ENCODE data around the gene FCGR3A. TPM values are rescaled to one million over a fixed set of nuclear protein-coding genes. Genes with fewer than 3 reads are reported as not detected.
"Not testable (repeated sequence)": the region's sequence is repeated elsewhere in the genome, so short reads cannot be mapped to it uniquely, and the experiment has no call there.

FCGR3A gene
- total and polyA plus RNA-seq, 2 experiments from 2014 or later: not detected

DNA sequence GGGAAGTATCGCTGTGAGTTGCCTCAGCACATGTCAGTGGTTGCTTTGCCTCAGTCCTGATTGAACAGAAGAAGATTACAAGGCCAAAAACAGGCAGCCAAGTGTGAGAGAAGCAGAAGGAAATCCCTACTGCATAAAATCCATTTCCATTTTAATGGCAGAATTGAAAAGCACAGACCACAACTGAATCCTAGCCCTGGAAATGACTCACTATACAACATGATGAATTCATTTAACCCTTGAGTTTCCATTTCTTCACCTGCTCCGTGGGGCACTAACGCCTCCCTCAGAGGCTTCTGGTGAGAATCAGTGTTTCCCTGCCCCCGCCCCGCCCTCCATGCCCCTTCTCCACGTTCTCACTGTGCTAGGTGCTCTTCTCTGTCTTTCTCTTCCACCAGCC lies 40.3 kb upstream of the FCGR3A start:
- H2AFZ ChIP-seq; H3K27me3 ChIP-seq (replicated peaks; ENCODE audit: insufficient read depth); H3K4me3 ChIP-seq; H3K79me2 ChIP-seq (ENCODE audit: insufficient read depth); in situ Hi-C loops (cut with MboI); H3K9me3 ChIP-seq (ENCODE audit: low read depth); H3K4me1 ChIP-seq (ENCODE audit: insufficient read depth); H3K27ac ChIP-seq; H3K9ac ChIP-seq; DNase-seq; H3K36me3 ChIP-seq (ENCODE audit: low read depth); H3K4me2 ChIP-seq (ENCODE audit: unreplicated experiment); H3F3A ChIP-seq (ENCODE audit: insufficient read depth); H3K9me2 ChIP-seq (ENCODE audit: insufficient read depth); H4K20me1 ChIP-seq (ENCODE audit: insufficient read depth): not testable (repeated sequence)
- 100% methylated on average over 1 of the region's 6 CpGs for WGBS, 2 experiments (ENCODE audit: low coverage in 1 of 2, low lambda C conversion rate in 2 of 2, missing lambda C conversion rate in 2 of 2)

DNA sequence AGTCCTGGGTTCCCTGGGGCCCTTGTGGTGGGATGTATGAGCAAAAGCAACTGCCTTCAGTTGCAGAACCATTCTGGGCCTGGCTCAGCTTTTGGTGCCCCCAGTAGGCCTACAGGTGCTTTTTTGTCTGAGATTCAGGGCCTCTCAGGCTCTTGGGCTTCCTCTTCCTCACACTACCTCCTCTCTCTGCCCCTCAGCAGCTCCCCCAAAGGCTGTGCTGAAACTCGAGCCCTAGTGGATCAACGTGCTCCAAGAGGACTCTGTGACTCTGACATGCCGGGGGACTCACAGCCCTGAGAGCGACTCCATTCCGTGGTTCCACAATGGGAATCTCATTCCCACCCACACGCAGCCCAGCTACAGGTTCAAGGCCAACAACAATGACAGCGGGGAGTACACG lies 39.7 kb upstream of the FCGR3A start:
- in situ Hi-C loops (cut with MboI); H4K20me1 ChIP-seq (ENCODE audit: insufficient read depth); H3K4me3 ChIP-seq; H3K27me3 ChIP-seq (replicated peaks; ENCODE audit: insufficient read depth); DNase-seq; H3K36me3 ChIP-seq (ENCODE audit: low read depth); H3K9ac ChIP-seq; H3K4me2 ChIP-seq (ENCODE audit: unreplicated experiment); H3K4me1 ChIP-seq (ENCODE audit: insufficient read depth); H3K9me2 ChIP-seq (ENCODE audit: insufficient read depth); H2AFZ ChIP-seq; H3F3A ChIP-seq (ENCODE audit: insufficient read depth); H3K9me3 ChIP-seq (ENCODE audit: low read depth); H3K79me2 ChIP-seq (ENCODE audit: insufficient read depth); H3K27ac ChIP-seq: not testable (repeated sequence)
- 90 to 97% methylated on average over 2 to 5 of the region's 8 CpGs for WGBS, 2 experiments (ENCODE audit: low coverage in 1 of 2, low lambda C conversion rate in 2 of 2, missing lambda C conversion rate in 2 of 2)

DNA sequence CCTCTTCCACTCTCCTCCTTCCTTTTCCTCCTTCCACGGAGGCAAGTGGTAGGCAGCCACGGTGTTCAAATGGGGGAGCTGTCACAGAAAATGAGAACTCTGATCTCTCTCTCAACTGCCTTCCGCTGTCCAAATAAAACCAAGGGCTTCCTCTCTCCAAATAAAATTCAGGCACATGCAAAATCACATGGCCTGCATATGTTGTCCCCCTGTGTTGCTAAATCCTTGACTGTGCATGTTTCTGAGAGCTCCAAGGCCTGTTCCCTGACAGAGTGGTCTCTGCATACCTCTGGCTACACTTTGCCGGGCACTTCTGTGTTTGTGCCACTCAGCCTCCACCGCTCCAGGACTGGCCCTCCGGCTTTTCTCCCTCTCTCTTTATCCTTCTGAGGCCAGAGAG lies 39.0 kb upstream of the FCGR3A start:
- whole genome bisulfite sequencing, 2 experiments (ENCODE audit: low coverage in 1 of 2, low lambda C conversion rate in 2 of 2, missing lambda C conversion rate in 2 of 2): no CpG with 5 or more reads among the region's 6 CpGs
- in situ Hi-C loops (cut with MboI); H3K36me3 ChIP-seq (ENCODE audit: low read depth); H3K9me2 ChIP-seq (ENCODE audit: insufficient read depth); H4K20me1 ChIP-seq (ENCODE audit: insufficient read depth); H3K27me3 ChIP-seq (replicated peaks; ENCODE audit: insufficient read depth); H3F3A ChIP-seq (ENCODE audit: insufficient read depth); H3K27ac ChIP-seq; H3K4me2 ChIP-seq (ENCODE audit: unreplicated experiment); DNase-seq; H3K4me1 ChIP-seq (ENCODE audit: insufficient read depth); H3K9me3 ChIP-seq (ENCODE audit: low read depth); H3K79me2 ChIP-seq (ENCODE audit: insufficient read depth); H3K9ac ChIP-seq; H3K4me3 ChIP-seq; H2AFZ ChIP-seq: not testable (repeated sequence)

DNA sequence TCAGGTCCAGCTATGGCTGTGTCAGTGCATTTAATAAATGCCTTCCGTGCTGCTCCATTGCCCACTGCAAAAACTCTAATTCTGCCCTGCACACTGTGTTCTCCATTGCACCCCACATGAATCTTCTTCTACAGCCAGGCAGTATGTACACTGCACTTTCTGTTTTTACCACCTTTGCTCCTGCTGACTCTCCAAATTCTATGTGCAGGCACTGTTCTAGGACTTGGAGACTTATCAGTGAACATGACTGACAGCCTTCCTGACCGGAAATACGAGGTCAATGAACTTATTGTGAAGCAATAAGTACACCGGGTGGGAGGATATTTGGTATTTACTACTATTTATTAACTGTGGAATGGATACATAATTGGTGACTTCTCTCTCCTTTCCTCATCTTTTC lies 33.3 kb upstream of the FCGR3A start:
- H4K20me1 ChIP-seq (ENCODE audit: insufficient read depth); H3K79me2 ChIP-seq (ENCODE audit: insufficient read depth); H3K9ac ChIP-seq; H3F3A ChIP-seq (ENCODE audit: insufficient read depth); H3K9me2 ChIP-seq (ENCODE audit: insufficient read depth); H3K4me2 ChIP-seq (ENCODE audit: unreplicated experiment); H2AFZ ChIP-seq; DNase-seq; H3K4me3 ChIP-seq; H3K4me1 ChIP-seq (ENCODE audit: insufficient read depth); in situ Hi-C loops (cut with MboI); H3K27me3 ChIP-seq (replicated peaks; ENCODE audit: insufficient read depth); H3K36me3 ChIP-seq (ENCODE audit: low read depth); H3K27ac ChIP-seq; H3K9me3 ChIP-seq (ENCODE audit: low read depth): not testable (repeated sequence)
- no CpG with 5 or more reads among the region's 4 CpGs for WGBS, 2 experiments (ENCODE audit: low coverage in 1 of 2, low lambda C conversion rate in 2 of 2, missing lambda C conversion rate in 2 of 2)

DNA sequence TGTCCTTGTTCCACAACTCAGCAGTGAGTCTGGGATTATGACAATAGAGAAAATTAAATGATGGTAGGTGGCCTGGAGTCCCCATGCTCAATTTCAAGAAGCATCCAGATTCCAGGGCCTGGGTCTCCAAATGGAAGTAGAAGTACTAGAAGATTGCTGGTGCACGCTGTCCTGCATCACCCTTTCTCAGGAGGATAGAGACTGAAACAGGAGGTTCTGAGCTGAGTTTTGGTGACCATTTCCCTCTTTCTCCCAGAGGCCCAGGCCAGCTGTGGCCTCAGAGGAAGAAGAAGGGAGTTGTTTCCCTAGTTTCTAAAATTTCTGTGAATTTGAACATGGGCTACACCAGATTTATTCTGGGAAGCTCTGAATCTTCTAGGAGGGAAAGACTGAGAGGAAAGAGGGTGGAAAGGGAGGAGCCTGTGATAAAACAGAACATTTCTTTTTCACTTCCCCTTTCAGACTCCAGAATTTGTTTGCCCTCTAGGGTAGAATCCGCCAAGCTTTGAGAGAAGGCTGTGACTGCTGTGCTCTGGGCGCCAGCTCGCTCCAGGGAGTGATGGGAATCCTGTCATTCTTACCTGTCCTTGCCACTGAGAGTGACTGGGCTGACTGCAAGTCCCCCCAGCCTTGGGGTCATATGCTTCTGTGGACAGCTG lies 31.4 kb upstream of the FCGR3A start:
- H3F3A ChIP-seq (ENCODE audit: insufficient read depth); H3K9me2 ChIP-seq (ENCODE audit: insufficient read depth); H3K27me3 ChIP-seq (replicated peaks; ENCODE audit: insufficient read depth); H2AFZ ChIP-seq; H3K27ac ChIP-seq; DNase-seq; H3K79me2 ChIP-seq (ENCODE audit: insufficient read depth); H3K4me2 ChIP-seq (ENCODE audit: unreplicated experiment); H3K9me3 ChIP-seq (ENCODE audit: low read depth); in situ Hi-C loops (cut with MboI); H3K4me3 ChIP-seq; H3K36me3 ChIP-seq (ENCODE audit: low read depth); H3K4me1 ChIP-seq (ENCODE audit: insufficient read depth); H3K9ac ChIP-seq; H4K20me1 ChIP-seq (ENCODE audit: insufficient read depth): not testable (repeated sequence)
- WGBS, 2 experiments (ENCODE audit: low coverage in 1 of 2, low lambda C conversion rate in 2 of 2, missing lambda C conversion rate in 2 of 2): no CpG with 5 or more reads among the region's 4 CpGs

DNA sequence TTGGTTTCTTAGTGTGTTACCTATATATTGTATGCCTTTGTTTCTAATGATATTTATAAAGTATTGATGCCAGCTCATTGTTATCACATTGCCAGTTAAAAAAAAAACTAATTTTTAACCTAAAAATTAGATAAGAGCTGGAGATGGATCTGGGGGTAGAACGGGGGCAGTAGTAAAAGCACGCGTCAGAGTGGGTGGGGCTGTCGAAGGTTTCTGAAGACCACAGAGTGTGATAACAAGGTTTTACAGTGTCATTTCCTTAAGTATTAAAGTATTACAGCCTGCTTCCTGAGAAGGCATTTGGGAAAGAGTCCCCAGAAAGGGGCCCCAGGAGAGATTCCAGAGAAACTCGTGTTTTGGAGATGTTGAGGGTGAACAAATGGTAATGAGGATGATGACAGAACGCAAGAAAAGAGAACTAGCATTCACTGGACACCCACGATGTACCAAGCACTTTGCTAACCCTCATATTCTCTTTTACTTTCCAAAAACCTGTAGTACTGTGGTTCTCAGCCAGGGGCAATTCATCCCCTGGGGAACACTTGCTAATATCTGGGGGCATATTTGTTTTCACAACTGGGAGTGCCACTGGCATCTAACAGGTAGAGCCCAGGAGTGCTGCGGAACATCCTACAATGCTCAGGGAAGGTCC lies 30.4 kb upstream of the FCGR3A start:
- no CpG with 5 or more reads among the region's 8 CpGs for WGBS, 2 experiments (ENCODE audit: low coverage in 1 of 2, low lambda C conversion rate in 2 of 2, missing lambda C conversion rate in 2 of 2)
- H3F3A ChIP-seq (ENCODE audit: insufficient read depth); H3K4me2 ChIP-seq (ENCODE audit: unreplicated experiment); H3K4me1 ChIP-seq (ENCODE audit: insufficient read depth); H3K27ac ChIP-seq; H2AFZ ChIP-seq; in situ Hi-C loops (cut with MboI); H3K27me3 ChIP-seq (replicated peaks; ENCODE audit: insufficient read depth); H3K79me2 ChIP-seq (ENCODE audit: insufficient read depth); H4K20me1 ChIP-seq (ENCODE audit: insufficient read depth); H3K9me2 ChIP-seq (ENCODE audit: insufficient read depth); H3K9ac ChIP-seq; H3K9me3 ChIP-seq (ENCODE audit: low read depth); H3K36me3 ChIP-seq (ENCODE audit: low read depth); DNase-seq; H3K4me3 ChIP-seq: not testable (repeated sequence)

DNA sequence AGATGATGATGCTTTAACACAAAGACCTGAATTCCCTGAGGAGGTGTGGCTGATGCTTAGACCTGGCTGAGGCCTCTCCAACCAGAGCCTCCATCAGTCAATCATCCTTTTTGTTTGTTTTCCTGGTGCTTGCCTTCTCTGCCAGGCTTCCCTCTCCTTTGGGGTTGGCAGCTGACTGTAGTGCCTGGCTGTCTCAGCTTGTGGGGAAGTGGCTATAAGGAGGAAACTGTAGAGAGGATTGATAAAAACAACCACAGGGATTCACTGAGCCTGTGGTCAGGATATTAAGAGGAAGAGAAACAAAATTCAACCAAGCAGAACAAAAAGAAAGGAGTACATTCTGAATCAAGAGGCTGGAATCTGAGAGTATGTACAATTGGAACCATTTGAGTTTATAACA lies 27.1 kb upstream of the FCGR3A start:
- H3K27ac ChIP-seq; H3F3A ChIP-seq (ENCODE audit: insufficient read depth); H3K9ac ChIP-seq; H4K20me1 ChIP-seq (ENCODE audit: insufficient read depth); H3K9me3 ChIP-seq (ENCODE audit: low read depth); H3K4me2 ChIP-seq (ENCODE audit: unreplicated experiment); in situ Hi-C loops (cut with MboI); H3K79me2 ChIP-seq (ENCODE audit: insufficient read depth); H3K4me1 ChIP-seq (ENCODE audit: insufficient read depth); H3K9me2 ChIP-seq (ENCODE audit: insufficient read depth); H3K36me3 ChIP-seq (ENCODE audit: low read depth); H3K4me3 ChIP-seq; H2AFZ ChIP-seq; H3K27me3 ChIP-seq (replicated peaks; ENCODE audit: insufficient read depth); DNase-seq: not testable (repeated sequence)

DNA sequence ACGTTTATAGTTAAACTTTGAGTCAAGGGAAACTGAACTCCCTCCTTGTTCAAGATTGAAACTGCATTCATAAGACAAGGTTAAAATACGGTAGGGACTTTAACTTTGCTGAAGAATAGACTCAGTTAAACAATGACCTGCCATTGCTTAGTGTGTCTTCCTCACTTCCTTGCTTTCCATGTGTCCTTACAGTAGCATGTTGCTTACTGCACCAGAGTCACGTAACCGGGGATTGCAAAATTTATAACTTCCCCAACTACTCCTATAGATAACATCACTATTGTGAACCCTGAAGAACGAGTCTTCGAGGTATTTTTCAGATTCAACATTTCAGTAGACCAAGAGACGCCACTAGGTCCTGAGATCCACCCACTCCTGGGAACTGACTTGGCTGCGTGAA lies 22.1 kb upstream of the FCGR3A start:
- DNase-seq; H3K27ac ChIP-seq; H2AFZ ChIP-seq; H3F3A ChIP-seq (ENCODE audit: insufficient read depth); H3K79me2 ChIP-seq (ENCODE audit: insufficient read depth); H3K4me3 ChIP-seq; H3K9me2 ChIP-seq (ENCODE audit: insufficient read depth); in situ Hi-C loops (cut with MboI); H3K4me2 ChIP-seq (ENCODE audit: unreplicated experiment); H3K4me1 ChIP-seq (ENCODE audit: insufficient read depth); H4K20me1 ChIP-seq (ENCODE audit: insufficient read depth); H3K9me3 ChIP-seq (ENCODE audit: low read depth); H3K27me3 ChIP-seq (replicated peaks; ENCODE audit: insufficient read depth); H3K36me3 ChIP-seq (ENCODE audit: low read depth); H3K9ac ChIP-seq: not testable (repeated sequence)
- WGBS, 2 experiments (ENCODE audit: low coverage in 1 of 2, low lambda C conversion rate in 2 of 2, missing lambda C conversion rate in 2 of 2): 58 to 83% methylated on average over 2 of the region's 8 CpGs
